Activated CD4-positive, CD25-positive, alpha-beta regulatory T cell treated with anti-CD3 and anti-CD28 coated beads, Interleukin-2, amount 50 U/mL, for 16 hours (primary cell): Measurements from ENCODE around the gene SLC2A9.

ENCODE experiments used
- DNase-seq: peaks from one replicate; pipeline ENCODE4 v3.0.0-alpha.2; 2020; ENCODE audit warnings: low read depth, low spot score

The SLC2A9 gene

GRCh38 chr4:10045481-10045880 lies 24.2 kb upstream of the SLC2A9 start:
- no peak for DNase-seq

DNA sequence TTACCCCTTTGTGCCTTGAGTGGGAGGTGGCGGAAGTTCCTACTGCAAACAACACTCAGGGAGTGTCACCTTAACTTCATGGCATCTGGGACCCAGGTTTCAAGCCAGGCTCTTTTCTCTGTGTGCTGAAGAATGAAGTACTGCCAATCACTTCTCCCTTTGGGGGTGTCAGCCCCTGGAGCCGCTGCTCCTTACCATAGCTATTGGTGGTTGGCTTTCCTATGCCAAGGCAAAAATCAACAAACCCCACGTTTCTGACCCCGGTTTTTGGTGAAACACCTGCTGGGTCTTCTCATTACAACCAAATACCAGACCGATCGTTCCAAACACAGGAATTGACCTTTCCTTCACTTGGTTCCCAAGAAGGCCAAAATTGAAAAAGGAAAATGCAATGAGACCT lies 19.7 kb upstream of the SLC2A9 start:
- no peak for DNase-seq

GRCh38 chr4:10040049-10040892 lies 19.0 kb upstream of the SLC2A9 start:
- DNase-seq = no peak

- DNase-seq = no peak
Observed at GRCh38 chr4:10036807-10037342, 15.6 kb upstream of the SLC2A9 start.

DNA sequence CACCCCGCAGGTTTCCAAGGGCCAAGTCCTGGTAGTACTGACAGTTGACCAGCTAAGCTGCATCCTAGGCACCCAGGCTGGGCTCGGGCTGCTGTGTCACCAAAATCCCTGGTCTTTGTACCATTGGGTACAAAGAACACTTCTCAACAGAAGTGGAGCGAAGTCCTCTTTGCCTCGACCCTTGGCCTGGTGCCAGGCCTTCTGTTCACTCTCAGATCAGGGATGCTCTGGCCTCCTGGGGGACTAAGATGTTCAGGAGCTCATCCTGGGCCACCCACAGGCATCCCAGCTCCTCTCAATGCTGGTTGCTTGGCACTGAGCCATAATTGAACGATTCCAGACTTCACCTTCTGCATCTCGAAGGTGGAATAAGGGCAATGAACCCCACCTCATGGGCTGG lies 13.8 kb upstream of the SLC2A9 start:
- DNase-seq = no peak

DNA sequence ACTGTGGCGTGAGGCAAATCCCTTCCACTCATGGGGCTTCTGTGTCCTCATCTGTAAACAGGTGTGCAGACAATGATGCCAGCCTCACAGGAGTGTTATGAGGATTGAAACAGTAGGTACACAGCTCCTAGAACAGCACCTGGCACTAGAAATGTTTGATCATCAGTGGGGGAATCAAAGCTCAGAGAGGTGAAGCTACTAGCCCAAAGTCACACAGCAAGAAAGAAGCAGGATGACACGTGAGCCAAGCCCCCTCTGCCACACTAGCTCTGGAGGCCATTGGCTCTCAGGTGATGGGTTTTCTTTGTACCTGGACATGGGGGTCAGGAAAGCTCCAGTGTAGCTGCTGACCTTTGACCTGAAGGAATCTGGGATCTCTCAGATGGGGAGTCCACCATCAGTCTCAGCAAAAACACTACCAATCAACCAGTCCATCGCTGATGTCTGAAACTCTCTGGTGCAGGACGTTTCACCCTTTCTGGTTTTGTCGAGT lies 13.4 kb upstream of the SLC2A9 start:
- no peak for DNase-seq

GRCh38 chr4:10034136-10034535 lies 12.8 kb upstream of the SLC2A9 start:
- DNase-seq = no peak

DNA sequence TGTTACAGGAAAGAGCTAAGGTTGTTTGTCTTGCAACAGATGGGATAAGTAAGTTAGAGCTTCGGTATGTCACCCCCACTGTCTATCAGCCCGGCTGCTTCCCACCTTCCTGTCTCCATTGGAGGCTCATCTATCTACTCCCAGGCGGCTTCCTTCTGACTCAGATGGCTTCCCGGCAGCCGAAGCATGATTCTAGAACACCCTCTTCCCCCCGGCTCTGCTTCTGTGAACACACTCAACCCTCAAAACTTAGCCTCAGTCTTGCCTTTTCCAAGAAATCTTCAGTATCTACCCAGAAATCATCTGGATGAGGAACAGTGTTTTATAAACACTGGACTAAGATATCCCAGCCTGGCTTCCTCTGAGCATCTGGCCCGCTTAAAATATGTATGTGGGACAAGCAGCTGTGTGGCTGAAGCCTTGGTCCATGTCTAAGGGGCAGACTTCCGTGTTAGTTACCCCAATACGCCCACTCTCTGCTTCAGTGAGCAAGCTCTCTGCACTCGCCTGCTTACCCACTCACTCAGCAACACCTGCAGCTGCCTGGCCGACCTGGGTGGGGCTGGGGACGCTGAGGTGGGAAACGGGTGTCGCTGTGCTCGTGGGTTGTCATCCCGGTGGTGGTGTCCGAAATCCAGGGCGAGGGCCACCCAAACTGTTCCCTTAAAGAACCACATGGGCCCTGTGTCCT lies 12.0 kb upstream of the SLC2A9 start:
- DNase-seq = no peak

DNA sequence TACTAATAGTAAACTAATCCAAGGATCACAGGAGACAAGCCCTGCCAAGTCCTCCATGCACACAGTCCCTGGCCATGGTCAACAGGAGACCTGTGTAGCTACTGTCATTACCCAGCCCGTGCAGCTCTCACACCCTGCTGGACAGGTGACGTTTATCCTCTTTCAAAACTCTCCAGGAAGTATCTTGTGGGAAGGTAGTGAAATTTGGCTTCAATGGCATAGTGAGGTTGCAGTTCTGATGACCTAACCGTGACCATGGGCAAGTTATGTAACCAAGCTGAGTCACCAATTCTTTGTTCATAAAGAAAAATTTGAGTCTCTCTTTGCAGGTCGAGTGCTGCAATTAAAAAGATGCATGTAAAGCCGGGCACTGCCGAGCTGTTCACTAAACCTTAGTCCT lies 11.3 kb upstream of the SLC2A9 start:
- DNase-seq = no peak

GRCh38 chr4:10031668-10032590 lies 10.6 kb upstream of the SLC2A9 start:
- no peak for DNase-seq

GRCh38 chr4:10030972-10031667 lies 9.8 kb upstream of the SLC2A9 start:
- DNase-seq = no peak

DNA sequence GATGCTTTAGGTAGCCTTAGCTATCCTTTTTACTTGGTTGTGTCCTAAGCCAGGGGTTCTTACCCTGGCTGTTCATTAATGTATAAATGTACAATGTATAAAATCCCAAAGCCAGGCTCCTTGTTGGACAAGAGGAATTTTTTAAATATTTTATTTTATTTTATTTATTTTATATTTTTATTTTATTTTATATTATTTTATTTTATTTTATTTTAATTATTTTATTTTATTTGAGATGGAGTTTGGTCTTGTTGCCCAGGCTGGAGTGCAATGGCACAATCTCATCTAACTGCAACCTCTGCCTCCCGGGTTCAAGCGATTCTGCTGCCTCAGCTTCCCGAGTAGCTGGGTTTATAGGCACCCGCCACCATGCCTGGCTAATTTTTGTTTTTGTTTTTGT lies 8.1 kb upstream of the SLC2A9 start:
- no peak for DNase-seq

GRCh38 chr4:10028910-10029309 lies 7.6 kb upstream of the SLC2A9 start:
- no peak for DNase-seq

GRCh38 chr4:10026485-10026884 lies 5.2 kb upstream of the SLC2A9 start:
- DNase-seq = no peak

DNA sequence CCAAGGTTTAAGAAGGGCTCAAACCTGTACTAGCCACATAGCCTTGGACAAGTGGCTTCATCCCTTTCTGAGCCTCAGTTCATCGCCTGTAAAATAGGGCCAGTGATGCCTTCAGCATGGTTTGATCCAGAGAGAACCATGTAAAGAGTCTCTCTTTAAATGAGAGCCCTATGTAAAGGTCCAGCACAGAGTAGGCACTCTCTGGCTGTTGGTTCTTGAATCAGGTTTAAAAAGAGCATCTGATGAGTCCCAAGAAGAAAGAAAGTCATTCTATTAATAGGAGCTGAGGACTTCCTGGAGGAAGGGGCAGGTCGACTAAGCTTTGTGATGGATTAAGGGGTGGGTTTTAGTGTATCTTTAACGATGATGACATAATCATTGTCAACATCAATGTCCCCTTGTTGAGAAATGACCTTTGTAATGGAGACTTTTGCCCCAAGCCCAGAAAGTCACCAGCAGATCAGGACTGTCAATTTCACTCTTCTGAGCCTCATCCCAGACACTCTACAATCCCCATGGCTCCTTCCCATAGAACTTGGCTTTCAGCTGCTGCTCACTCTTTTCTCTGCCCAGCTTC lies 4.0 kb upstream of the SLC2A9 start:
- DNase-seq = no peak

DNA sequence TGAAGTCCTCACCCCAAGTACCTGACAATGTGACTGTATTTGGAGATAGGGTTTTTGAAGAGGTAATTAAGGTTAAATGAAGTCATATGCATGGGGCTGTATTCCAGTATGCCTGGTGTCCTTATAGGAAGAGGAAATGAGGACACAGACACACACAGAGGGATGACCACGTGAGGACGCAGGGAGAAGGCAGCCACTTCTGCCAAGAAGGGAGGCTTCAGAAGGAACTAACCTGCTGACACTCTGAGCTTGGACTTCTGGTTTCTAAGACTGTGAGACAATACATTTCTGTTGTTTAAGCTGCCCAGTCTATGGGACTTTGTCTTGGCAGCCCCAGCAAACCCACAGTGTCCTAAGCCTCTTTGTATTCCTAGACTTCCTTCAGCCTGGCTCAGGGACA lies 3.0 kb upstream of the SLC2A9 start:
- no peak for DNase-seq

DNA sequence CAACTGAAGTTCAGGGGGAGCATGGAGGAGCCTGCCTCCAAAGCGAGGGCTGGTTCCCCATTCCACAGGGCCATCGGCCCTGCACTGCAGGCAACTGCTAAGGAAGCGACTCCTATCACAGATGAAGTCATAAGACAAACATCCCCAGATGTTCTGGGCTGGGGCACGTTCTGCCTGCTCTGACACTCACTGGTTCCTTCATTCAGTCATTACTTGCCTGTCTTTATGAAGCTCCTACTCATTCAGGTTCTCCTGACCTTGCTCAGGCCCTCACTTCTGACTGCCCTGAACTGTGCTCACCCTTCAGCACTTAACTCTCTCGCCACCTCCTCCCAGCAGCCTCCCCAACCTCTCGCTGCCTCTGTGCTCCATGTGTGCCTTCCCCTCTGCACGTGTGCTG lies 2.5 kb upstream of the SLC2A9 start:
- DNase-seq = no peak

DNA sequence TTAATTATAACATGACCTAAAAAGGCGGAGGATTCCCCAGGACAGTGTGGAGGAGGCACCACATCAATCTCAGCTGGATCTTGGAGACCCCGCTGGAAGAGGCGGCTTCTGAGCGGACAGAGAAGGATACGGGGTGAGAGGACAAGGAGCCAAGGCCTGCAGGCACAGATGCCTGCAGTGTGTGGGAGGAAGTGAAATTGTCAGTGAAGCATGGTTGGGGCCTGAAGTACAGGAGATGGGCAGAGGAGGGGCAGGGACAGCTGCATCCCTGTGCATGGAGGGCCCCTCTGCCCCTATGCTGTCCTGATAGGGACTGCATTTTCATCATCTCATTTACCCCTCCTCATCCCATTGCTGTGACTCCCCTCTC lies 1.7 kb upstream of the SLC2A9 start:
- DNase-seq = no peak

GRCh38 chr4:10022346-10023049 lies 1.2 kb upstream of the SLC2A9 start:
- no peak for DNase-seq

DNA sequence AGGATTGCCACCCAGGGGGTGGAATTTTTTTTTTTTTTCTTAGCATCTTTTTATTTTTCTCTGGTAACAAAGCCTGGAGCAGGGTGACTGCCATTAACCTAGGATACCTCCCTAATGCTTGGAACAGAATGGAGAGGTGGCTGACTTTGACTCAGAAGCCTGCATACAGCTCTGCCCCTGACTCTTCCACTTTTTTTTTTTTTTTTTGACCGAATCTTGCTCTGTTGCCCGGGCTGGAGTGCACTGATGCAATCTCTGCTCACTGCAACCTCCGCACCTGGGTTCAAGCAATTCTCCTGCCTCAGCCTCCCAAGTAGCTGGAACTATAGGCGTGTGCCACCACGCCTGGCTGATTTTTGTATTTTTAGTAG lies 341 bp upstream of the SLC2A9 start:
- no peak for DNase-seq
